HCT116 (cell line): ENCODE data around the gene SHISA2. TPM values are rescaled to one million over a fixed set of nuclear protein-coding genes. Genes with fewer than 3 reads are reported as not detected.

Experiments
- ATAC-seq: fragments of 200-7000 bp; cut with Tn5 transposase; 2 replicates; pipeline ENCODE4 v1.9.1; 2020; ENCODE audit warnings: mild to moderate bottlenecking, moderate library complexity
- BruUV-seq: library from RNA; stranded (reverse); fragments of 400-500 nt; replicated peaks from 2 replicates; lab custom pipeline; 2021; lab: Mats Ljungman, UMichigan
- CTCF ChIA-PET: fragments of 300-600 bp; sonication (Branson Sonifier 250); formaldehyde crosslinking; loops from one replicate; lab custom pipeline; 2021; ENCODE audit warnings: antibody characterized with exemption; lab: Charles Lee
- POLR2A ChIA-PET: fragments of 300-600, 350-600 bp; sonication (Branson Sonifier 250); formaldehyde crosslinking; loops from one replicate; lab custom pipeline; 2021; ENCODE audit warnings: antibody characterized with exemption; lab: Charles Lee
- RAD21 ChIA-PET, 2 experiments: fragments of 300-600 bp; sonication (Branson Sonifier 250); formaldehyde crosslinking; loops; one replicate each; lab custom pipeline; 2023; ENCODE audit warnings: low total read pairs in 2 of 2; ENCODE audit not compliant: uncharacterized antibody in 2 of 2, unreplicated experiment in 2 of 2, low non-redundant PET in 1 of 2; lab: Charles Lee
- DNase-seq: peaks from one replicate; pipeline ENCODE4 v3.0.0-alpha.2; 2010; ENCODE audit warnings: low read depth, low spot score
- H2AFZ ChIP-seq: fragments of 200-600 bp; shearing (Covaris generic), sonication (generic); 2 replicates; pipeline ENCODE4 v1.6.1; 2017; ENCODE audit warnings: low read depth, mixed run types, mixed read lengths, antibody characterized with exemption, low read length; ENCODE audit not compliant: poor library complexity, severe bottlenecking
- H3K27ac ChIP-seq: 2 replicates; pipeline ENCODE4 v1.5.1; 2012; ENCODE audit warnings: low read depth, low read length
- H3K27me3 ChIP-seq: fragments of 200-600 bp; sonication (generic); 2 replicates; pipeline ENCODE4 v1.6.1; 2016; ENCODE audit warnings: mixed run types, low read length, mixed read lengths; ENCODE audit not compliant: insufficient read depth
- H3K36me3 ChIP-seq, 2 experiments: fragments of 200-500 bp in 1 of 2; fragments of 200-600 bp in 1 of 2; sonication (Bioruptor generic) in 1 of 2; sonication (generic) in 1 of 2; 2 replicates each; pipeline versions ENCODE4 v1.5.1 to v1.6.1; 2014 to 2016; ENCODE audit warnings: low read length in 2 of 2, inconsistent platforms in 1 of 2, mixed read lengths in 1 of 2, mixed run types in 1 of 2; ENCODE audit not compliant: insufficient read depth in 2 of 2, control insufficient read depth in 1 of 2
- H3K4me1 ChIP-seq, 2 experiments: fragments of 200-600 bp in 1 of 2; sonication (generic) in 1 of 2; 2 replicates each; pipeline versions ENCODE4 v1.5.1 to v1.6.1; 2012 to 2017; ENCODE audit warnings: low read length in 2 of 2, inconsistent platforms in 1 of 2, mild to moderate bottlenecking in 1 of 2, mixed read lengths in 1 of 2, mixed run types in 1 of 2, moderate library complexity in 1 of 2; ENCODE audit not compliant: insufficient read depth in 2 of 2, control insufficient read depth in 1 of 2
- H3K4me2 ChIP-seq: fragments of 200-600 bp; sonication (generic); 2 replicates; pipeline ENCODE4 v1.6.1; 2017; ENCODE audit warnings: mixed run types, low read length, mixed read lengths
- H3K4me3 ChIP-seq, 2 experiments: fragments of 200-600 bp in 1 of 2; sonication (generic) in 1 of 2; replicated peaks in 1 of 2; 2 replicates each; pipeline ENCODE4 v1.5.1; 2011 to 2016; ENCODE audit warnings: low read length in 2 of 2, control low read depth in 1 of 2, low read depth in 1 of 2, mild to moderate bottlenecking in 1 of 2, mixed read lengths in 1 of 2, mixed run types in 1 of 2
- H3K79me2 ChIP-seq: fragments of 200-600 bp; sonication (generic); 2 replicates; pipeline ENCODE4 v1.6.1; 2017; ENCODE audit warnings: mild to moderate bottlenecking, mixed run types, low read length, moderate library complexity, mixed read lengths; ENCODE audit not compliant: insufficient read depth
- H3K9ac ChIP-seq: fragments of 200-600 bp; sonication (generic); 2 replicates; pipeline ENCODE4 v1.6.1; 2016; ENCODE audit warnings: low read length, mixed read lengths
- H3K9me2 ChIP-seq: fragments of 200-600 bp; sonication (generic), shearing (Covaris generic); 2 replicates; pipeline ENCODE4 v1.6.1; 2017; ENCODE audit warnings: mixed run types, mild to moderate bottlenecking, moderate library complexity; ENCODE audit not compliant: insufficient read depth
- H3K9me3 ChIP-seq, 2 experiments: fragments of 200-500 bp in 1 of 2; fragments of 200-600 bp in 1 of 2; sonication (Bioruptor generic) in 1 of 2; sonication (generic) in 1 of 2; 2 replicates each; pipeline ENCODE4 v1.6.1; 2014 to 2017; ENCODE audit warnings: low read length in 2 of 2, mixed read lengths in 2 of 2, inconsistent platforms in 1 of 2, low read depth in 1 of 2, mild to moderate bottlenecking in 1 of 2, mixed run types in 1 of 2, moderate library complexity in 1 of 2; ENCODE audit not compliant: control insufficient read depth in 1 of 2, insufficient read depth in 1 of 2
- H4K20me1 ChIP-seq: fragments of 200-600 bp; sonication (generic), shearing (Covaris generic); 2 replicates; pipeline ENCODE4 v1.6.1; 2017; ENCODE audit warnings: mixed run types, mild to moderate bottlenecking, moderate library complexity; ENCODE audit not compliant: insufficient read depth
- CEBPB ChIP-seq: IDR thresholded peaks from 2 replicates; pipeline ENCODE4 v1.6.1; 2012; ENCODE audit warnings: low read depth
- ELF1 ChIP-seq: IDR thresholded peaks from 2 replicates; pipeline ENCODE4 v1.6.1; 2012; ENCODE audit warnings: low read depth, borderline replicate concordance
- MAX ChIP-seq: IDR thresholded peaks from 2 replicates; pipeline ENCODE4 v1.6.1; 2012
- POLR2A ChIP-seq: IDR thresholded peaks from 2 replicates; pipeline ENCODE4 v1.7.0; 2011; ENCODE audit warnings: borderline replicate concordance; ENCODE audit not compliant: insufficient read depth, insufficient read length; ENCODE audit errors: extremely low read depth
- SIN3A ChIP-seq: IDR thresholded peaks from 2 replicates; pipeline ENCODE4 v1.6.1; 2012; ENCODE audit warnings: low read depth
- SP1 ChIP-seq: IDR thresholded peaks from 2 replicates; pipeline ENCODE4 v1.6.1; 2012; ENCODE audit warnings: low read depth
- TCF7L2 ChIP-seq: IDR thresholded peaks from 2 replicates; pipeline ENCODE4 v1.7.0; 2011; ENCODE audit warnings: borderline replicate concordance, inconsistent platforms; ENCODE audit not compliant: insufficient read depth, insufficient read length; ENCODE audit errors: extremely low read depth
- ZBTB33 ChIP-seq: IDR thresholded peaks from 2 replicates; pipeline ENCODE4 v1.6.1; 2011; ENCODE audit warnings: mild to moderate bottlenecking, low read length, moderate library complexity; ENCODE audit not compliant: insufficient replicate concordance; ENCODE audit errors: extremely low read depth
- ZFX ChIP-seq: fragments of 450-650 bp; IDR thresholded peaks from 2 replicates; pipeline ENCODE4 v1.6.1; 2017
- intact Hi-C: fragments of 100-400 bp; cut with micrococcal nuclease; formaldehyde crosslinking; loops from 2 replicates; pipeline ENCODE4 v1.10.0; 2022
- total RNA-seq: library from RNA; stranded (reverse); gene quantifications from one replicate; pipeline ENCODE4 v1.2.1, GENCODE V29; 2021; ENCODE audit not compliant: unreplicated experiment

The SHISA2 gene
- total RNA-seq, 1 experiment from 2014 or later: not detected

- no peak for TF ChIP-seq ZBTB33
- TF ChIP-seq, all 23 proteins: peak for 0
Measured at GRCh38 chr13:26022538-26023292, 29.1 kb downstream of the SHISA2 start (continued).

GRCh38 chr13:26021956-26022355 is 29.9 kb downstream of the SHISA2 start:
- Histone ChIP-seq H3K4me2 (no peak overlapping the region), H3K4me1 (no peaks in the 10 kb centered on the region), H3K27me3 (peaks cover 53% of the 10 kb centered on the region), H3K79me2 (no peaks in the 10 kb centered on the region), H3K27ac (no peak overlapping the region), H3K4me3 (no peak overlapping the region), H3K9me2 (no peaks in the 10 kb centered on the region), H3K9ac (no peak overlapping the region), H2AFZ (no peak overlapping the region), H3K36me3 (no peaks in the 10 kb centered on the region), H3K9me3 (no peaks in the 10 kb centered on the region), H4K20me1 (no peaks in the 10 kb centered on the region)
- intact Hi-C loops: no loop called here
- RAD21 ChIA-PET: no interaction called here
- no peak for TF ChIP-seq ELF1
- no peak for TF ChIP-seq TCF7L2
- TF ChIP-seq SIN3A: no peak
- no peak for TF ChIP-seq POLR2A
- TF ChIP-seq MAX: no peak
- no peak for TF ChIP-seq SP1
- TF ChIP-seq CEBPB: no peak
- no peak for TF ChIP-seq ZFX
- no TSS peak for BruUV-seq
- POLR2A ChIA-PET: no interaction called here
- CTCF ChIA-PET: no interaction called here
- DNase-seq (no peak), ATAC-seq (no peak)
